HepG2 (cell line): Measurements from ENCODE around the gene HNF1B. TPM values are rescaled to one million over a fixed set of nuclear protein-coding genes. Genes with fewer than 3 reads are reported as not detected.
A peak's percentile ranks its signal among the peaks of the same experiment; 100 is the strongest.

Experiments used
- AHDC1 ChIP-seq: sonication (generic); formaldehyde crosslinking; IDR thresholded peaks from 2 replicates; pipeline ENCODE4 v1.5.1; 2020; ENCODE audit warnings: mild to moderate bottlenecking, missing genetic modification reagents, borderline replicate concordance
- DNMT3B ChIP-seq: conservative IDR thresholded peaks from 2 replicates; pipeline ENCODE4 v1.6.1; 2016; ENCODE audit warnings: missing biosample characterization, control low read depth
- GATA4 ChIP-seq: sonication (generic); IDR thresholded peaks from 2 replicates; pipeline ENCODE4 v1.6.1; 2016; ENCODE audit warnings: antibody characterized with exemption, low read depth, borderline replicate concordance
- KDM3A ChIP-seq: IDR thresholded peaks from 2 replicates; pipeline ENCODE4 v1.6.1; 2018; ENCODE audit warnings: low read depth, missing compliant biosample characterization
- KLF12 ChIP-seq: sonication (generic); formaldehyde crosslinking; IDR thresholded peaks from 2 replicates; pipeline ENCODE4 v1.4.0; 2020; ENCODE audit warnings: missing genetic modification reagents, borderline replicate concordance
- PATZ1 ChIP-seq: sonication (generic); formaldehyde crosslinking; IDR thresholded peaks from 2 replicates; pipeline ENCODE4 v1.4.0; 2020; ENCODE audit warnings: missing genetic modification reagents
- RERE ChIP-seq: IDR thresholded peaks from 2 replicates; pipeline ENCODE4 v1.6.1; 2016; ENCODE audit warnings: low read depth, missing genetic modification reagents, missing compliant biosample characterization
- TCF7L2 ChIP-seq: IDR thresholded peaks from 2 replicates; pipeline ENCODE4 v1.6.1; 2011; ENCODE audit warnings: mild to moderate bottlenecking, low read depth, low read length, moderate library complexity
- ZNF503 ChIP-seq: sonication (generic); formaldehyde crosslinking; IDR thresholded peaks from 2 replicates; pipeline ENCODE4 v1.4.0; 2020; ENCODE audit warnings: missing genetic modification reagents
- ZNF563 ChIP-seq: sonication (generic); formaldehyde crosslinking; IDR thresholded peaks from 2 replicates; pipeline ENCODE4 v1.8.0; 2022; ENCODE audit warnings: mild to moderate bottlenecking, moderate library complexity, missing genetic modification reagents
- ZNF768 ChIP-seq: sonication (generic); formaldehyde crosslinking; IDR thresholded peaks from 2 replicates; pipeline ENCODE4 v1.4.0; 2020; ENCODE audit warnings: missing genetic modification reagents
- polyA plus RNA-seq, 8 experiments: library from polyadenylated mRNA; depleted of rRNA in 3 of 8; stranded (reverse) in 7 of 8; unstranded in 1 of 8; fragments of >200 nt; fragmentation: Illumina TruSeq in 4 of 8; extraction: Trizol in 4 of 8; gene quantifications; 2 replicates each; pipeline versions ENCODE4 v1.2.1 to v1.2.3, GENCODE V29; 2011 to 2016; ENCODE audit warnings: low read depth in 4 of 8, missing spikeins in 1 of 8, mixed read lengths in 1 of 8; ENCODE audit not compliant: insufficient read depth in 1 of 8
- total RNA-seq, 5 experiments: library from RNA; depleted of rRNA; stranded (reverse); fragments of >200 nt; fragmentation: Illumina TruSeq; extraction: Trizol; gene quantifications; 2 replicates each; pipeline ENCODE4 v1.2.3, GENCODE V29; 2016; ENCODE audit warnings: low read depth in 1 of 5

Gene HNF1B
- total and polyA plus RNA-seq, 2 of the 13 experiments (the other 11 are each of a cell fraction or from before 2014, with no cell fraction given), result 1.9 to 5.3 TPM

- TF ChIP-seq DNMT3B (CRISPR knock-in tag) (no peak), PATZ1 (CRISPR knock-in tag) (peak; percentile 43; the same call in 1 of the 2 replicates), KLF12 (CRISPR knock-in tag) (peak; percentile 79; the same call in 1 of the 2 replicates), KDM3A (peak; percentile 40; the same call in 1 of the 2 replicates), ZNF503 (CRISPR knock-in tag) (0 out of 2 replicates have a peak, but pooled peaks have one; percentile 36), ZNF563 (CRISPR knock-in tag) (no peak), GATA4 (peak; percentile 28; the same call in 1 of the 2 replicates), ZNF768 (CRISPR knock-in tag) (0 out of 2 replicates have a peak, but pooled peaks have one; percentile 41), AHDC1 (CRISPR knock-in tag) (peak; percentile 48; the same call in 1 of the 2 replicates), RERE (CRISPR knock-in tag) (no peak), TCF7L2 (no peak)
These were observed at the start of gene HNF1B (continued) for GRCh38 chr17:37744961-37745800.
